ENCODE data around the gene CLDN18.
A peak's percentile ranks its signal among the peaks of the same experiment; 100 is the strongest.

CLDN18 gene

DNA sequence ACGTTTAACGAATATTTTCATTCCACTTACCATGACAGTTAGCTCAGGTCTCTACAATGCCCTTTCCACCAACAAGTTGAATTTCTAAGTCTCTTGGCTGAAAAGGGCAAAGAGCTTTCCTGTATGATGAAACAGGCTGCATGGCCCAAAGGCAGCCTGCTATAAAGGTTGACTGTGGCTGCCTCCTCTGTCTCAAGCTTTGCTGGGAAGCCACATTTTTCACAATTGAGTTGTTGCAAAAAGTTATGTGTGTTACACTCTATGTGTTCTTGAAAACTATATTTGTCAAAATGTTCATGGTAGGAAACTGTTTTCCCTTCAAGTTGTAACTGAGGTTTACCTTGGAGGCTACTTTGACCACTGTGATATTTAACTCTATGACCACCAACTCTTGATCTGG, 56.0 kb downstream of the CLDN18 start:
- no peak for DNase-seq

DNA sequence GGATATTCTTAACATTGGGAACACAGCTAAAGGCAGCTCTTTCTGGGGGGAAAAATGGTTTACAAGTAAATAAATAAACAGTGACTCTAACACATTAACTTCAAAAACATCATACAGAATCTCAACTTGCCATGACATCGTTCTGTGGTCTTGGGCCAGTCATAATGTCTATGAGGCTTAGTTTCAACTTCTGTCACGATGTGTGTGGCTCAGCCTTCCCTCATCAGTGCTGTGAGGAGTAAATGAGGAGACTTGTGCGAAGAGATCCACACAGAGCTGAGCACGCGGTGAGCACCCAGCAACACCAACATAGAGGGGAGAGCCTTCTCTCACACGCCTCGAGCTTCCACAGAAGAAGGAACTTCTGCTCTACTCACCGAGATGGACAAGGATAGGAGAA, 56.4 kb downstream of the CLDN18 start:
- no peak for DNase-seq

DNA sequence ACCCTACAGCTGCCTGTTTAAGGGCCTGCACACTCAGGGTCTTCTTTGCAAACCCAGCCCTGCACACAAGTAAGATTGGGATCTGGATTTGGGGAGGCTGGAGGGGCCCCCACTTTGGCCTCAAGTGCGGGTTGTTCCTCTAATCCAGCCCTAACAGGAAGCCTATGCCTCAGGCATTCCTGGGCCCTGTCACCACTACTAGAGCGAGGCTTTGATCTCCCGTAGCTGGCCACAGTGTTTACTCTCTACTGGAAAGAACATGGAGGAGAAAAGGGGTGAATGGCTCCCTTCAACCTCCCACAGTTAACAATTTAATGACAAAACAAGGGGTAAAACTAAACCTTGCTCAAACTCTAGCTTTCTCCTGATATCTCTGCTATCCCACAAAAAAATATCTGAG, 57.0 kb downstream of the CLDN18 start:
- no peak for DNase-seq

DNA sequence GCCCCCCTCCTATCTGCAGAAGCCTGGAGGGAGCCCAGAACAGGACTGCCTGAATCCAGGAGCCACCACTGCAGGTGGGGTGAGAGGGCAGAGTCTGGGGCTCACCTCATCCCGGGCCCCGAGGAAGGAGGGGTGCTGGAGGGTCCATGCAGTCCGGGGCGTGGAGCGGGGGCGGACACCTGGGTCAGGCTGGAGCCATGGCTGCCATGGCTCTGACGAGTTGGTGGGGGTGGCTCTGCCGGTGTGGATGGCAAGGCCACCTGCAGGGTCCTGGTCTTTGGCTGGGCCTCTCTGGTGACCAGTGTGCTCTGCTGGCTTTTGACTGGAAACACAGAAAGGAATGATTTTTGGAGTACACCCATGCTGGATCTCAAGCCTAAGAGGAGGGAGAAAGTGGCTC, 58.1 kb downstream of the CLDN18 start:
- no peak for DNase-seq

DNA sequence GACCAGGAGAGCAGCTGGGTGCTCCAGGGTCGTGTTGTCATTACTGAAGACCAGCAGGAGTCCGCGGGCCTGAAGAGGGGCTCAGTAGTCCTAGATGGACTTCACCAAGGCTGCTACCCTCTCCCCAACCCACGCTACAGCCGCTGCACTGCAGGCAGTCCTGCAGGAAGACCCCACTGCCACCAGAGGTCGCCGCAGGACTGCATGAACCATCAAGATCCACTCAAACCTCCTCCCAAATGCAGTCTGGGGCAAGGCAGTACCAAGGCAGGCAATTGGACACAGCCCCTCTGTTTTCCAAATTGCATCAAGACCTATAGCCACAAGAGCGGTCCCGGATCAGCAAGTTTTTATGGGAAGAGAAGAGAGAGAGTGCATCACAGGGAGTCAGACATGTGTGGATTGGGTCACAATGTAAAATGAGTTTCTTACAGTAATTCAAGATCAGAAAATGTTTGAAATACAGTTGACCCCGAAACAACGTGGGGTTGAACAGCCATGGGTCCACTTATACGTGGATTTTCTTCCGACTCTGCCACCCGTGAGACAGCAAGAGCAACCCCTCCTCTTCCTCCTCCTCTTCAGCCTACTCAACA, 58.7 kb downstream of the CLDN18 start:
- DNase-seq: peak; percentile 68

DNA sequence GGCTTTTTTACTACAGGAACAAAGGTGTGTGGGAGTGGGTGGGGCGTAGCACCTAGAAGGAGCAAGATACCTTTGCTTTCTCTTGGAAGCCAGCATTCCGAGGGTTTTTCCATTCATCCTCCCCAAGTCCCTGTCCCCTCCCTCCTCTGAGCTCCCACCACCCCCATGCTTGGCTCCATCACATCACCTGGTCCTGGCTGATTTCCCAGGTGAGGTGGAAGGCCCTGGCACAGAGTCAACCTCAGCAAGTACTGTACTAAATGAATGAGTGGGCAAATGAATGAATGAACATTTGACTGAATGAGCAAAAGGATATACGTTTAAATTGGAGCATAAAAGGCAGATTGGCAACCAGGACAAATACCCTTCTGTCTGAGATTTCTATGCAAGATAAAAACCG, 60.0 kb downstream of the CLDN18 start:
- no peak for DNase-seq

DNA sequence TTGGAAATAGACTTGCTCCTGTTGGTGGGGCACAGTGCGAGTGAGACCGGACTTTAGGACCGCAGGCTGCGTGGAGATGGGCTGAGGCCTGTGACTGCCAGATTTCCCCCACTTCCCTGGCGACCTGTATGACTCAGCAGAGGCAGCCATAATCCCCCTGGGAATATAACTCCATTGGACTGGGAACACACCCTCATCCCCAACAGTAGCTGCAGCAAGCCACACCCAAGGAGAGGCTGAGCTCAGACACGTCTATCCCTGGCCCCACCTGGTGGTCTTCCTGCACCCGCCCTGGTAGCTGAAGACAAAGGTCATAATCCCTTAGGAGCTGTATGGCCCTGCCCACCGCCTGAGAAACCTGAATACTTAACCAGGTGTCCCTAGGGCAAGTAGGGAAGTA, 62.8 kb downstream of the CLDN18 start:
- peak; percentile 49 for DNase-seq

DNA sequence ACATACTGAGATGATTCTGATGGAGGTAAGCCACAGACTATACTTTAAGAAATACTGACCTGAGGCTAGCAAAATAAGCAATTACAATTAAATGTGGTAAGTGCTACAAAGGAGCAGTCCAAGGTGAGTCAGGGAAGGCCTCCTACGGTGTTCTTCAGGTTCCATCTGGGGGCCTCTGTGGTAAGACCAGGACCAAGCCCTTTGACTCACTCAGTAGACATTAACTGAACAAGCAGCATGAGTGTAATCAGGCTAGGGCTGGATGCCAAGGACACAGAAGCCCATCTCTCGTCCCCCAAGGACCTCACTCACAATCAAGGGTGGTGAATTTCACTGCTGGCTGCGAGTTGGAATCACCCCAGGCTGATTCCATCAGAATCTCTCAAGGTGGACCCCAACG, 68.1 kb downstream of the CLDN18 start:
- no peak for DNase-seq

DNA sequence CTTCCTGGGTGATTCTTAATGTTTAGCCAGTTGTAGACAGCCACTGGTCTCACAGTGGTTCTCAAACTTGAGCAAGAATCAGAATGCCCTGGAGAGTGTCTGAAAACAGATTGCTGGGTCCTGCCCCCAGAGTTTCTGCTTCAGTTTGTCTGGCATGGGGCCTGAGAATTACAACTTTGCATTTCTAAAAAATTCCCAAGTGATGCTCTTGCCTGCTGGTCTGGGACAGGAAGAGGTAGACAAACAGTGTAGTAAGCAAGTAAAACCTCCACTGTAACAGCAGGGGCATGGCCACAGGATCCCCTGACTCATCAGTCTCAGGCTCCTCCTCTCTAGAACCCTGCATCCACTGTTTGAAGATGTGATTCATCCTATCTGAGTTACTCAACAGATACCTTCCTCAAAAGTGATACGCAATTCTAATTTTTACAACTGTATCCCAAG, 69.0 kb downstream of the CLDN18 start:
- DNase-seq: no peak

DNA sequence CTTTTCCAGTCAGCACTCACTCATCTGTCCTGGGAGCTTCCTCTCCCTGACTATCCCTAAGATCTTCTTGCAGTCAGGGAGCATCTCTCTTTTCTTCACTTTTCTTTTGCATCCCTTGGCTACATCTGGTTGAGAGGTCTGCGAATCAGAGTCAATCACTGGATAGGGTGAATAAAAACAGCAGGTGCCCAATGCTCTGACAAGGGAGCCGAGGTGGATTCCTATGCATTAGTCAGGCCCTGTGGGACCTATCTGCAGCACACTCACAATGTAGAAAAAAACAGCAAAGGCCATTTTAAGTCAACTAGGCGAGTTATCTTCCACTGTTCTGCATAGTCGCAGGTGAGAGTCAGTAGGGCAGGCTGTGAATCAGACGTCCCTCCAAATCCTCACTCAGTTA, 69.9 kb downstream of the CLDN18 start:
- DNase-seq: no peak

DNA sequence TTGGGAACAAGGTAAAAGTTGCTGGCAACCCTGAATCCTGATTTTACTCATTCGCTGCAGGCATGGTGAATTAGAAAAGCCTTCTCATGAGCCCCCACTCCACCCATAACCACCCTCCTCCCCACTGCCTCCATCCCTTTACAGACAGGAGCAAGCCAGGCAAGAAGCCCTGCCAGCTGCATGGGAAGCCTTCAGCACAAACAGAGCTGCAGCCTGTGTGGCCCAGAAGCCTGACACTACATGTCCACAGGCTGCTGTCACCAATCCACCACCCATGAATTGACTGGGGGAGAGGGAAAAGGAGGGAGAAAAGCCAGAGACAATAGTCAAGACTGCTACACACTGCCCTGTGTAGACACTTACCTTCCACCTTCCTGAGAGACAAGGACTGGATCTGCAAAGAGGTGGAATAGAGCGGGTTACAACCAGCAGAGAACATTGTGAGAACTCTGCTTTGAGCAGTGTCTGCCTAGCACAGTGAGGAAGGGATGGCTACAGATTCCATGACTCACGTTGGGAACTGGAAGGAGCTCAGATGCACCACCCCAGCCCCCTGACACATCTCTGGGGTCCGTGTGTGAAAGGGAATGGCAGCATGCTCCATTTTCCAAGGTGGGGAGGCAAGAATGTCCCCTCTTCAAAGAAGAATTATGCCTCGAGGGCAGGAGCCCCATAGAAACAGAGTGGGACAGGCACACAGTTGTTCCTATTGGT, 71.6 kb downstream of the CLDN18 start:
- no peak for DNase-seq

DNA sequence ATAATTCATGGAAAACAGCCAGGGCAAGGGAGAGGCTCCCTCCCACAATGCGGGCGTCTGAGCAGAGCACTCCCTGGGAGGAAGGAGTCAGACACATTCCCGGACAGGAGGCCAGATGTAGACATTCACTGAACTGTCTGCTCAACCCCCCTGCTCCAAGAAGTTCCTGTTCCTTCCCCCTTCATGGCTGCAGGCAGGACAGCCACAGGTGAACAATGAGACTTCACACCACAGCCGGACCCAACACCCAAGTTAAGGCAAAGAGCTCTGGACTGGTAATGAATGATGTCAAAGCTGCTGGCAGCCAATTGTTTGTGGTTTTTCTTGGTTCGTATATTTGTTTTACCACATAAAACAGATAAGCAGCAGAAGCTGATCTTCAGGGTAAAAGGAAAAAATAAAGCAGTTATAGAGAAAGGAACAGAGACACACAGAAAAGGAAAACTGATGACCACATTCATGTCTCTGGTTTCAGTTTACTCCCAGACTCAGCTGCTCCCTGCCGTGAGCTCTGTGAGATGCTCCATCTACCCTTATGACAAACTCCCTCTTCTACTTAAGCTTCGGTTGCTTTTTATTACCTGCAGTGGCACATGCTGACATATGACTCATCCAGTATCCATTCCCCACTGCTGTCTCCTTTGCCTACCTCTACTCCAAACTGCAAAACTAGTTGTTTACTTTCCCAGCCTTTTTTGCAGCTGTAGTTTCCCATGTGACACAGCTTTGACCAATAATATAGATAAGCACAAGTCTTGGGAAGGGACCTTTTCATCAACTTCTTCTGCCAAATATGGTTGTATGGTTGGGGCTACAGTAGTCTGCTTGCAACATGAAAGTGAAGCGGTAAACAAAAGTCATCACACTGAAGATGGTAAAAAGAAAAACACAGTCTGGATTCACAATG, 72.4 kb downstream of the CLDN18 start:
- peak; percentile 30 for DNase-seq

DNA sequence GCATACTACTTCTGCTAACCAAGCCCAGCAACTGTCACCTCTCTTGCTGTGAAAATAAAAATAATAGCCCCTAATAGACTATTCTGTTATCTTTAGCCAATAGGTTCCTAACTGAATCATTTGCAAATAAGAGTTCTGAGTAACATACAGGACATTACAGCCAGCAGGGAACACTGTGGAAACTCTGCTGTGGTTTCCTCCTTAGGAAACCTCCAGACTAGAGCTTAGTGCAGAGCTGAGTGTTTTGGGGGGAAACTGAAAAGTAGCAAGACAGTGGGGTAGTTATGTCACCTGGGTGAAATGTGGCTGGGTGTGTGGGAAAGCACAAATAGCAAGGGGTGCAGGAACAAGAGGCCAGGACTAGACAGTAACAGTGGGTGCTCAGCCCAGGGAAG, 73.0 kb downstream of the CLDN18 start:
- DNase-seq: no peak
